Stimulated activated CD8-positive, alpha-beta memory T cell treated with anti-CD3 and anti-CD28 coated beads, Interleukin-7, amount 100 ng/mL, for 24 hours (primary cell): Measurements from ENCODE around the gene SKIC8.

Experiments used
- DNase-seq: peaks from one replicate; pipeline ENCODE4 v3.0.0-alpha.2; 2020; ENCODE audit warnings: low read depth

The SKIC8 gene

DNA sequence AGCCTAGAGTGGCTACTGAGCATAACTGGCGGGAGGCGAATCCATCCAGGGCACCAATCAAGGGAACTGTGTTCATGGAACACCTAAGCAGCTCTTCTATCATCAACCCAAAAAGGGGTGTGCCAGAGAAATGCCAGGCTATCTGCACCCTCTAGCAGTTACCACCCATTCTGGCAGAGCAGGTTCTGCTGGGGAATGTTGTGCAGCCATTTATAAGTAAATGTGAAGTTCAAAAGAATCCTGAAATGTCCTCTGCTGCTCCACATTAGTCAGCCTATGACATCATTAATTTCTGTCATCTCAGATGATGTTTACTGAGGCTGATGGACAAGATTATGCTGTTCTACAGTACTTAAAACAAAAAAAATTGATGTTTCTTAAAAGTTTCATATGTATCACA lies 7.7 kb downstream of the SKIC8 start:
- no peak for DNase-seq

GRCh38 chr15:78291052-78291451 lies 8.4 kb downstream of the SKIC8 start:
- no peak for DNase-seq

DNA sequence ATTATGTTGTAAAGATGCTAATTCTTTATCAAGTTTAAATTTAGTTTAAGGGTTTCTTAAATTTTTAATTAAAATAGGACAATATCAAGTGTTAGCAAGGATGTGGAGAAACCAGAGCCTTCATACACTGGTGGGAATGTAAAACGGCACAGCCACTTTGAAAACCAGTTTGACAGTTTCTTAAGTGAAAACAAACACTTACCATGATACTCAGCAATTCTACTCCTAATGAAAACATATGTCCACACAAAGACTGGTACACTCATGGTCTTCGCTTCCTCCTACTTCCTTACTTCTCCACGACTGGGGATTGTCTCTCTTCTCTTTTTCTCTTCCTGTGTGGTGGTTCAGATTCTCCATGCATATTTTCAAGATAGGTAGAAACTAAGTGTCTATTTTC lies 9.2 kb downstream of the SKIC8 start:
- DNase-seq: no peak

DNA sequence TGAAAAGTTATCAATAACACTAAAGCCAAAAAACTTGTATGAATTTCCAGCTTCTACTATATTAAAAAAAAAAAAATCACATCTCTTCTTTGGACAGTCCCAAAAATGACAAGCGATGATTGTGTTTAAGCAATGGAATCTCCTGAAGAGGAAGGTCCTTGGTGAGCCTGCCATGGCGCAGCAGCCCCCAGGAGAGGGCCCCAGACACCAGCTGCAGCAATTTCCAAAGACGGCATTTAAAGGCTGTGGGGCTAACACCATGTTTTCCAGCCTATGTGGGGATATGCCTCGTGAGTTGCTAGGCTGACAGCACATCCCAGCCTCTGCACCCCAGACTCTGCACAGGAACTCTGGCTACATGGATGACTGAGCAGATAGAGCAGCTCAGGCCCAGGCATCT lies 14.7 kb downstream of the SKIC8 start:
- DNase-seq: no peak

- no peak for DNase-seq
Observed at GRCh38 chr15:78282324-78282723, 17.1 kb downstream of the SKIC8 start.

DNA sequence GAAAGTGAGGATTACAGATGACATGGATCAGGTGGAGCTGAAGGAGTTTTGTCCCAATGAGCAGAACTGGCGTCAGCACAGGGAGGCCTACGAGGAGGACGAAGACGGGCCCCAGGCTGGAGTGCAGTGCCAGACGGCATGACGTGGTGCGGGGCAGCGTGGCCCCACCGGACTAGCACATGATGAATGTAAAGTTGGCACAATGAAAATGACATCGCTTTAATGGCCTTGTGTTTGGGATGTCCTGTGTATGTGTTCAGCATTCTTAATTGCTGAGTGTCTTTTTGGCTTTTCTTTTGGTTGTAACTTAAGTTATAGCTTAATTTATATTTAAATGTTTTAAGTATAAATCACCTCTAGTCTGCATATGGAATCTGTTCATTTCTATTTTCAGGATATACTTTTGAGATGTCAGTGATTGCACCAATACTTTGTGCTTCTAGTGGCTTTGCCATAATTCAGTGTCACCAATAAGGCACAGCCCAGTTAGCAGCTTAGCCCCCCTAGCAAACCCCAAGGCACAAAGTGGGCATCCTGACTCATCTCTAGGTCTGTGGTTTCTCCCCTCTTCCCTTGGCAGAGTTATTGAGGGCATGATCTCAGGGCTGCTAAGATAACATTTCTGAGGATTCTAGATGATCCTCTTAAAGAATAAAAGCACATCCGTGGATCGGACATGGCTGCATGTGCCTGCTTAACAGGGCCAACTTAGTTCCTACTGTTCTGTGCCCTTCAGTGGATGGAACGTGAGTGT lies 18.9 kb downstream of the SKIC8 start:
- no peak for DNase-seq

DNA sequence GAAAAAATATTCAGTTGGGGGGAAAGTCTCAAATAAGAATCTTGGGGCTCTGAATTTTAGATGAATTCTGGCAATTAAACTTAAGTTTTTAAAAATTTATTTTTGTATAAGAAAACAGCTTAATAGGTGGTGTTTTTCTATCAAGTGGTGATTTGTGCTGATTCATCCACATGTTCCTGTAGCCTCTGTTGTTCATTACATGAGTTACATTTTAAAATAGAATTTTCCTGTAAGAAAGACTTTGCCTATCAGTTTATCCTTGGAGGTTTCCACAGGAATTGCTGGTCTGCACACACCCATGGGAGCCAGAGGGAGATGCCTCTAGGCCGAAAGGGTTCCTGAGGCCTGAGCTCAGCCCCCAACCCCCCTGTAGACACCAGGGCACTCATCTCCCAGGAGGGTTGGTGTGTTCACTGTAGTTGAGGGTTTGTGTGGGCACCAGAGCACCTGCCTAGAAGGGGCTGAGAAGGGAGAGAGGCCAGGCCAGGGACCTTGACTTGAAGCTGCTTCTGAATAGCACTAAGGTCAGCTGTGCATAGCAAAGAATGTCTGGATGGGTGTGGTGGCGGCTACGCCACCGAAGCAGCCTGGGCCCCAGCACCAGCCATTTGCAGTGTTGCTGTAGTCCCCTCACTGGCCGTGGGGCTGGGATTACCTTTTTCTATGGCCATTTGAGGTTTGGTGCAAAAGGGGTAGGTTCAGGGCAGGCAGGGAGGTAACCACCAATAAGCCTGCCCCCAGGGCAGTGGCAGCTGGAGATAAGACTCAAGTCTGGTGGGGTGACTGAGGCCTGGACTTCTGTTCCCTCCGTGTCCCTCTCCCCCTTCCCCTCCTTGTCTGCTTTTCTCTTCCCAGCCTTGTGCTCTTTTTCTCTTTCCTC lies 23.1 kb downstream of the SKIC8 start:
- no peak for DNase-seq

DNA sequence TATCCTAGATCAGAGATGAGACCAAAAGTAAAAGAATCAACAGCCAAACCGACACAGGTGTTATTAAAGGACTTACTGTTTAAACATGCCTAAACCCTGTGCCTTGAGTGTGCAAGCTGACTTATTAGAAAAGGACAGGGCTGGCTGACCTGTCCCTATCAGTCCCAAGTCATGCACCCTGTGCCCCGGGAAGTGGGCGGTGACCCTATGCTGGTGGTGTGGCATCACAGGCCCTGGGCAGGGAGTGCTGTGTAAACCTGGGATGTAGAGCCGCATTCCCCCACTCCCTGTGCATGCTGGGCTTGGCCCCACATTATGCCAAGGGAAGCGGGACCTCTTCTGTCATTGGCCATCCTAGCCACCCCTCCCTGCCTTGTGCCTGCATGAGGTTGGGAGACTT lies 24.4 kb downstream of the SKIC8 start:
- DNase-seq: no peak

DNA sequence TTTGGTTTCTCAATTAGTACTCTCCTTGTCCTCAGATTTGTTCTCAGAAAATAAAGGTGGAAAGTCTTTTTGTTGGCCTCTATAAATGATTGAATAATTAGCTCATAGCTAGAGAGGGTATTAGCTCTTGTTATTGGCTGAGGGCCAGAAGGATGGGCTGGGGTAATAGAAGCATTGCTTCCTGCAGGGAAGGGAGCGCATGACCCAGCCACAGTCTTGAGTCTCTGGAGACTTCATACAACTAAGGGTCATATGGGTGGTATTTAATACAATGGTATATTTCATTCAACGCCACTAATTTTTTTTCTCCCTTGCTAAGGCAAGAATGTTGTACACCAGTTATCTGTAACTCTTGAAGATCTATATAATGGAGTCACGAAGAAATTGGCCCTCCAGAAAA lies 26.6 kb downstream of the SKIC8 start:
- DNase-seq: no peak

DNA sequence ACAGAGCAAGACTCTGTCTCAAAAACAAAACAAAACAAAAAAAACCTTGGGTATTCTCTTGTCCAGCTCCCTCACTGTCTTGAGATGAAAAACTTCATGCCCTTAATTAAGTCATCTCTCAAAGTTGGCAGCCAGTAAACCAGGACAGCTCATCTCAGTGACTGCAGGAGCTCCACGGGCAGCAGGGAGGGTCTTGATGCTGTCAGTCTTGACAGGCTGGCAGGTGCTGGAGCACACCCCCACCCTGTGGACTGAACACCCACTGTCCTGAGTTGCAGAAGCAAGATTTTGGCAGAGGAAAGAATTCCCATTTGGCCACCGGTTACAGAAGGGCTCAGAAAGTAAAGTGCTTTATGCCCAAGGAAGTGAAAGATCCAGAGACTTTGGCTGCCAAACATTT lies 27.1 kb downstream of the SKIC8 start:
- DNase-seq: no peak

DNA sequence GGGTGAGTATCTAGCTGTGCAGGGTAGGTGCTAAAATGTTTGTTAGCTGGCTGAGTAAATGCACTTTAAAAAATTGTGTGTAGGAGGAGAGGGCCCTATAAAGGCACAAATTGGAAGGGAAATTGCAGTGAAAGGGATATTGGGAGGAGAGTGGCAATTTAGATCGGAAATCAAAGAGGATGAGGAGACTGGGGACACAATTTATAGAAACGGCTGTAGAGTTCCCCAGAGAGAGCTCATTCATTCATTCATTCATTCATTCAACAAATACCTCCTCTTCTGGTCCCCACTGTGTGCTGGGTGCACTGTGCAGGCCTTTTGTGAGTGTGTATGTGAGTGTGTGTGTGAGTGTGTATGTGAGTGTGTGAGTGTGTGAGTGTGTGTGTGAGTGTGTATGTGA lies 32.6 kb downstream of the SKIC8 start:
- DNase-seq: no peak

GRCh38 chr15:78266229-78266628 lies 33.2 kb downstream of the SKIC8 start:
- DNase-seq: no peak

DNA sequence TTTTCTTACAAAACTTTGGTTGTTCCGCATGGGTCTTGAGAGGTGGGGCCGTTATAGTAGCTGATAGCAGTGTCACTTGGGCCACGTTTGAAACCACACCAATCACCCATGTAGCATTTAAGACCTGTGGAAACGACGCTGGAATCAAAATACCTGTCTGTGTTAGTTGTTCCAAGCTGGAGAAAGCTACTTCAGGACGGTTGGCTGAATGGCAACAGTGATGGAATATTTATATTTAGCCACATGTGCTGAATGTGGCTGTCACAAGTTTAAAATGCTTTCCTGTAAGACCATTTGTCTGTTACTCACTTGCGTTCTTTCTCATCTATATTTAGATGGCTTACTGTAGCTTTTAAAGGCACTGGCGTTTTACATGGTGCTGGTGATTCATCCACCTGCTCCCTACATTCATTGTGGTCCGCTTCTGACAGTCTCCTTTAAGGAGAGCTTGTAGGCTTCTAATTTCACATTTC lies 33.6 kb downstream of the SKIC8 start:
- no peak for DNase-seq

- no peak for DNase-seq
Observed at GRCh38 chr15:78265137-78265460, 34.3 kb downstream of the SKIC8 start.

DNA sequence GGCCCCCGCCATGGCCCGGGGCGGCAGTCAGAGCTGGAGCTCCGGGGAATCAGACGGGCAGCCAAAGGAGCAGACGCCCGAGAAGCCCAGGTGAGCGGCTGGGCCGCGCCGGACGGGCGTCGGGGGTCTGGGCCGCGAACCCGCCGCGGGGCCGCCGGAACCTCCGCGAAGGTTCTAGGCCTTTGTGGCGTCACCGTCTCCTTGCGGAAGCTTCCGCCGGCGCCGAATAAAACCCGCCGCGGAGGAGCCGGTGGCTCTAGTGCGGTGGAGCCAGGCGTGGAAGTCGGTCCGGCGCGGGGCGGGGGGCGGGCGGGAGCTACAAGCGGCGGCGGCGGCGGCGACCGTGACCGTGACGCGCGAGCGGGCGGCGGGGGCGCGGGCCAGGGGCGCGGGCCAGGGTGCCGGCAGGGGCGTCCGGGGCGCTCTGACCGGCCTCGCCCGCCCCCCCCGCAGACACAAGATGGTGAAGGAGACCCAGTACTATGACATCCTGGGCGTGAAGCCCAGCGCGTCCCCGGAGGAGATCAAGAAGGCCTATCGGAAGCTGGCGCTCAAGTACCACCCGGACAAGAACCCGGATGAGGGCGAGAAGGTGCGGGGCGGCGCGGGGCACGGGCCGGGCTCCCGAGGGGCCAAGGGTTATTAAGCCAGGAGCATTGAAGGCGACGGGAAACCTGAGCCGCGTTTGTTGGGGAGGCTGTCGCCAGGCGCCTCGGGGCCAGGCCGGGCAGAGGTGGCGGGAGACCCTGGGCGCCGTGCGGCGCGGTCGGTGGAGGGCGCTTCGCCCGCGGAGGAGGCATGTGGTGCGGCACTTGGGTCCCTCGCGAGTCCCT lies 34.9 kb downstream of the SKIC8 start, which contains the start of gene DNAJA4:
Gene DNAJA4, plus strand, starts transcription at position 259 of the 833 bp plus-strand sequence. Its CDS starts 202 bp downstream, at position 461.
- peak; percentile 13 for DNase-seq

DNA sequence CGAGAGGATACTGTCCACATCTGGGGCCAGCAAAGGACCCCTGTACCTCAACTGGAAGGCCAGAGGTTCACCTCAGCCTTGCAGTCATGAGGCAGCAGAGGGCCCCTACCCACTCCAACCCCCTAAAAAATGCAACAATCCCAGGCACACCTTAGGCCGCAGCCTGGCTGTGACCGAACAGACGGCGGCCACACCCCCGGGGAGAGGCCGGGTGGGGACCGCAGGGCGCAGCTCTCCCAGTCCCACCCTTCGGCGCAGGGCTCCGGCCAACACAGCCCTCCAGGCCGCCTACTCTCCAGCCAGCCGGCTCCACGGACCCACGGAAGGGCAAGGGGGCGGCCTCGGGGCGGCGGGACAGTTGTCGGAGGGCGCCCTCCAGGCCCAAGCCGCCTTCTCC lies 35.5 kb downstream of the SKIC8 start:
- no peak for DNase-seq

GRCh38 chr15:78263351-78263781 lies 36.0 kb downstream of the SKIC8 start:
- no peak for DNase-seq

DNA sequence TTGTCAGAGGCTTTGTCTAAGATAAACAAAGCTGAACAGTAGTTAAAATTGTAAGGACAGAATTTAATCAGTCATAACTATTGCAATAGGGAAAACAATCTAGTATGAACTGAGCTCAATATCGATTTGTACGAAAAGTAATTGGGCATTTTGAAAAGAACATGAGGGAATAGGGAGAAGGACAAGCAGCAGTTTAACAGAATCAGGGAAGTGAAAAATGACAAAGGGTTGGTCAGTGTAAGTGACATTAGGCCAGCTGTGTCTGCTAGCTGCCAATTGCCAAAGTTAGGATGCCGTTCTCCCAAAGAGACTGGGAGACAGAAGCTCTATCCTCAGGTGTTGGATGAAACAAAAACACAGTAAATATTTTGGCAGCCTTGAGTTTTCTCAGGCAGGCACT lies 38.3 kb downstream of the SKIC8 start:
- no peak for DNase-seq

- no peak for DNase-seq
Observed at GRCh38 chr15:78260489-78260888, 38.9 kb downstream of the SKIC8 start.

DNA sequence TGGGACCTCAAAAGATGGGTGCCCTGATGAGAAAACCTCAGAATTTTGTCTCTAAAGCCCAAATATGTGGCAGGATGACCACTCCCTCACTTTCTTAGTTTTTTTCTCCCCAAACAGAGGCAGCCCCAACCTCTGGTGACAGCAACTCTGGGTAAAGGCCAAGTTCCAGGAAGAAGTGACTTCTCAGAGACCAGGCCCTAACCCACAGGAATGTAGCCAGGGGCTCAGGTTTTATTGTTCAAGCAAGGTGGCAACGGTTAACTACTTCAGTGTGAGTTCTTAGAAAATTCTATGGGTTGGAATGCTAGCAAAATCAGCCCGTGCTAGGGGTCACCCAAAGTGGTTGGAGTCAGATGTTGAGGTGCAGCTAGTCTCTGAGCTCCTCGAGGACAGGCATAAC lies 40.2 kb downstream of the SKIC8 start:
- no peak for DNase-seq

DNA sequence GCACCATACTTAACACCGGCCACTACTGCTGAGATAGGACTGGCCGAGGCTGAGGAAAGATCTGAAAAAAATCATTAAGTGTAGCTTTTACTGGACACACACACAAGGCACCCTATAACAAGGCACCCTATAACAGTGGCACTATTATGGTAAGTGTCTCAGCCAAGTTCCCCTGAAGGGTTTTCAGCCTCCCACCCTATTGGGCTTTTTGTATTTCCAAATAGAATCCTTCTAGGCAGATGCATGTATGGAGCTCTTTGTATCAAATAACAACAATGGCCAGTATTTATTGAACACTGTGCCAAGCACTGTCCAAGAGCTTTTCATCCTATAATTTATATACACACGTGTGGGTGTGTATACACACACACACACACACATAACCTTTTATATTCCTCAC lies 41.7 kb downstream of the SKIC8 start:
- no peak for DNase-seq

DNA sequence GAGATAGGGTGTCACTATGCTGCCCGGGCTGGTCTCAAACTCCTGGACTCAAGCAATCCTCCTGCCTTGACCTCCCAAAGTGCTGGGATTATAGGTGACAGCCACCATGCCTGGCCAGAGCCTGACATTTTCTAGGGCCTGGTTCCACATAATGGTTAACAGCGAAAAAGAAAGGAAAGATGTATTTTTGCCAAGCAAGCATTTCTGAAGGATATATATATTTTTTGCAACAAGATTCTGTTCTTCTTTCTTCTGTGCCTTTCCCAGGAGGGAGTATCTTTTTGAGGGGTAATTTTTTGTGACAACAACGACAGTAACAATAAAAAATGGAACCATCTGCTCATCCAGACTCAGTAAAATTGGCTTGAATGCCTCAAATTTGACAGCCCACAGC lies 43.4 kb downstream of the SKIC8 start:
- no peak for DNase-seq
